IPS DF 4.7 (cell line): ENCODE measurements around the gene OLAH.
"Not testable (repeated sequence)": the region's sequence is repeated elsewhere in the genome, so short reads cannot be mapped to it uniquely, and the experiment has no call there.

Experiments
- DNase-seq: peaks from one replicate; pipeline ENCODE4 v3.0.0-alpha.2; 2013; ENCODE audit warnings: low spot score; ENCODE audit errors: extremely low read depth

The OLAH gene

DNA sequence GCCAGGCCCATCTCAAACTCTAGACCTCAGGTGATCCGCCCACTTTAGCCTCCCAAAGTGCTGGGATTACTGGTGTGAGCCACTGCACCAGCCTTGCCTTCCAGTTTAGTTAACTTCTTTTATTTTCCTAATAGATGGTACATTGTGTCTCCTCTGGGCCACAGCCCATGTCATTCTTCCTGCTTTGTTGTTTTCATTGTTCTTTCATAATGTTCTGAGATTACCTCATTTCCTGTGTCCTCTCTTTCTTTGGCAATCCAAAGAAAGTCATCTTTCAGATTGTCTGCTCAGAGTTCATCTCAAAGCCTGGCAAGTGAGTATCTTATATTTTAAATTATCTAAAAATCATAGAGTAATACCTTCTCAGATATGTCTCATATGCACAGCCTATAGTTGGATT, at the start of gene OLAH:
OLAH (plus strand) TSS at position 270 of the 400 bp plus-strand sequence. CDS start 3,346 bp downstream, outside the sequence.
- no peak for DNase-seq

DNA sequence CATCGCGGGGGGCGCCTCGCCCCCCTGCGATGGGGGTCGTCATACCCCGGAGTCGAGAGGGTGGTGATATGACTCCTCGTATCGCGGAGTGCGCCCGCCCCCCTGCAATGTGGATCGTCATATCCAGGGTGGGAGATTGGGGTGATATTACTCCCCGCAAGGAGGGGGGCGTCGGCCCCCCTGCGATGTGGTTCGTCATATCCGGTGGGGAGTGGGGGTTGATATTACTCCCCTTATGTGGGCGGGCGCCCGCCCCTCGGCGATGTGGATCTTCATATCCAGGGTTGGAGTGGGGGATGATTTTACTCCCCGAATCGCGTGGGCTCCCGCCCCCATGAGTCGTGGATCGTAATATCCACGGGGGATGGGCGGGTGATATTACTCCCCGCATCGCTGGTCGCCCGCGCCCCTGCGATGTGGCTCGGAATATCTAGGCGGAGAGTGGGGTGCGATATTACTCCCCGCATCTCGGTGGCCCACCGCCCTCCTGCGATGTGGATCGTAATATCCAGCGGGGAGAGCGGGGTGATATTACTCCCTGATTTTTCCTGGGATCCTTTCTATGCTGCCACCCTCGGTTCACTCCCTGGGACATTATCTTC, 47.7 kb upstream of the OLAH start:
- DNase-seq: no peak

DNA sequence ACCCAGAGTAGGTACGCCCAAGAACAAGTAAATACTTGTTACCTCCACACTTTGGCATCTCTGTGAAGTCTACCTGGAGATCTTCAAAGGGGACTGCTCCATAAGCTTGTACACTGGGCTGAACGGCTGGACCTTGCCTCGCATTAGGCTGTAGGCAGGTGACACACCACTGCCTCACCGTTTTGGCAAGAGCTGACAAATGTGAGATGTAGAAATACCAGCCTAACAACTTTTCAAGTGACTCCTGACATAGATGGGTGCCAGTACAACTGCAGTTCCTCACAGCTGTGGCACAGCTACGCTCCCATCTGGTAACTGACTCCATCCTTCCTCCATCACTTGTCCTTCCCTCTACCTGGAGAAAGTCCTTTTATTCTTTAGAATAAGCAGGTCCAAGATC, 30.2 kb upstream of the OLAH start:
- DNase-seq: not testable (repeated sequence)

DNA sequence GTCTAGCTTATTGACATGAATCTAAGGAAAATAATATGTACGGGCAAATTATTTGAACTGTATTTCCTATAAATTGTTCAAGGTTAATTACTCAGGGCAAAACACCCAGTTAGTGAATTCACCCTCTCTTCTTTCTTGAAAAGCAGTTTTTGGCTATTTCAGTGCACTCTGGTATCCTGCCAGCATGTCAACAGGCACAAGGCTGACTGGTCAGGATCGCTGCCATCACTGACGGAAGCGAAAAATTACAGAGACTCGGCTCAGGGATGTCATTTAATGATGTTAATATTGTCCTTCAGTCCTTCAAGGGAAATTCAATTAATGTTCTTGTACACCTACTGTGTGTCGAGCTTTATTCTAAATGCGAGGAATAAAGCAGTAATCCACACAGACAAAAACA, 28.3 kb upstream of the OLAH start:
- DNase-seq: no peak

DNA sequence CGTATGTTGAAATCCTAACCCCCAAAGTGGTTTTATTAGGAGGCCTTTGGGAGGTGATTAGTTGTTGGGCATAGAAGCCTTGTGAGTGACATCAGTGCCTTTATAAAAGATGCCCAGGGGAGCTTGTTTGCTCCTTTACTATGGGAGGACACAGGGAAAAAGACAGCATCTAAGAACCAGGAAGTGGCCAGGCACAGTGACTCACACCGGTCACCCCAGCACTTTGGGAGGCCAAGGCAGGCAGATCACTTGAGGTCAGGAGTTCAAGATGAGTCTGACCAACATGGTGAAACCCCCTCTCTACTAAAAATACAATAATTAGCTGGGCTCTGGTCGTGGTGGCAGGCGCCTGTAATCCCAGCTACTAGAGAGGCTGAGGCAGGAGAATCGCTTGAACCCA, 22.8 kb upstream of the OLAH start:
- DNase-seq: not testable (repeated sequence)

DNA sequence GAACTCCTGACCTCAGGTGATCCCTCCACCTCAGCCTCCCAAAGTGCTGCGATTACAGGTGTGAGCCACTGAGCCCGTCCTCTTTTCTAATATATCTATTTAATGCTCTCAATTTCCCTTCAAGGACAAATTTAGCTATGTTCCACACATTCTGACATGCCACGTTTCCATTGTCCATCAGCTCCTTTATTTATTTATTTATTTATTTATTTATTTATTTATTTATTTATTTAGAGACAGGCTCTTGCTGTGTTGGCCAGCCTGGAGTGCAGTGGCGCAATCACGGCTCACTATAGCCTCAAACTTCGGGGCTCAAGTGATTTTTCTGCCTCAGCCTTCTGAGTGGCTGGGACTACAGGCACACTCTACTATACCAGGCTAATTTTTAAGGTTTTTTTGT, 20.7 kb upstream of the OLAH start:
- DNase-seq: not testable (repeated sequence)

DNA sequence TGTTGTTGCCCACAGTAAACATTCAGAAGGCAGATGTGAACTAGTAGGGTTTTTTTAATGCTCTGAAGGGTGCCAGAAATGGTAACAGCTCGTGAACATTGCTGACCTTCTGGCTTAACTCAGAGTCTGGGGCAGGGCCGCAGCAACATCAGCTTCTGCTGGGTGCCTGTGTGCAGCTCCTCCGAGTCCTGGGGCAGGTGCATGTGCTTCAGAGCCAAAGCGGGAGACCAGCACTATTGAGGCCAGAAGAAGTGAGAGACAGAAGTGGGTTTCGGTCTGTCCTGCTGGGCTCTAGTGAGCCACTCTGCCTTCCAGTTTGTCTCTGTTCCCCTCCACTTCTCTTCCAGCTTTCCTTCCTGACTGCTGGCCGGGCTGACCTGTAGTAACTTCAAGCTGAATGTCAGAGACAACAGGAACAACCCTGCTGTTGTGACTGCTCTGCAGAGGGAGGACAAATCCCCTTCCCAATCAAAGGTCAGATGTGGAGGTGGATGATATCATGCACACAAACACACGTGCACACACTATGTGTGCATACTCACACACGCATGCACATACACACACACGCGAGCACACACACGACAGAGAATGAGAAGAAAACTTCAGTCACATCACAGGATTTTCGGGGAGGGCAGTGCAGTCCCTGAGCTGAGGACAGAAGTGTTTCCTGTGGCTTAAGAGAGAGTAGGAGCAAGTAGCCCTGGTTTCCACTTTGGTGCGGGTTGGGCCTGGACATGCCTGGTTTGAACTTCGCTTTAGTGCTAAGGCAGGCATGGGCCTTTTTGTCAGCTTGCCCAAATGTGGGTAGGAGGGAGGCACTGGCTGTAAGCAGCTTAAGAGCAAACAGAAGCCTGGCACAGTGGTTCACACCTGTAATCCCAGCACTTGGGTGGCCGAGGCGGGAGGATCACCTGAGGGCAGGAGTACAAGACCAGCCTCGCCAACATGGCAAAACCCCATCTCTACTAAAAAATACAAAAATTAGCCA, 19.4 kb upstream of the OLAH start:
- not testable (repeated sequence) for DNase-seq

DNA sequence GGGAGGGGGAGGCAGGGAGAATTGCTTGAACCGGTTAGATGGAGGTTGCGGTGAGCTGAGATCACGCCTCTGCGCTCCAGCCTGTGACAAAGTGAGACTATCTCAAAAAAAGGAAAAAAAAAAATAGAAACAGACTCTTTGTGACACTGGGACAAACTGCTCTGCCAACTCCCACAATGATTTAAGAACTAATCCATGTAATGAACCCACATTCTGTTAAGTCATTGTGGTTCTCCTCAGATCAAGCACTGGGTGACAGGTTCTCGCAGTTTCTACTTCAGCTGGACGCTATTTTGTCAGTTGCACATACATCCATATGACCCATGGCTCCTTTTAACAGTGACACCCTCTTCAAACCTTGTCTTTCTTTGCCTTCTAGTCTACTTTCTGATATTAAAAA, 18.7 kb upstream of the OLAH start:
- DNase-seq: not testable (repeated sequence)

DNA sequence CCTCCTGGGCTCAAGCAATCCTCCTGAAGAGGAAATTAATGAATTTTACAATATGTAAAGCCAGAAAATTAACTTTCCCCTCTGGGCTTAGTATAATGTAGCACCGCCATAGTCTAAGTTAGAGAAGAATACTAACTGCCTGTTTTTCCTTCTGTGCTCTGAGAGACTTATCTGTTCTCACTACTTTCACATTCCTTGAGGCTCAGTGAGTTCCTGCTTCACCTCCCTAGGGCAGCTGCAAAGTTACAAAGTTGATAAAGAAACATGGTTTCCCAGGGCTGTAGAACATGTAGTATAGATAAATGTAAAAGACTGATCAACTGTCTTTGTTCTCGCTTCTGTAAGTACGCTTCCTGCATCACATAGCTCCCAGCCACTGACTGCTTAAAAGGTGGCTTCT, 16.0 kb upstream of the OLAH start:
- no peak for DNase-seq

DNA sequence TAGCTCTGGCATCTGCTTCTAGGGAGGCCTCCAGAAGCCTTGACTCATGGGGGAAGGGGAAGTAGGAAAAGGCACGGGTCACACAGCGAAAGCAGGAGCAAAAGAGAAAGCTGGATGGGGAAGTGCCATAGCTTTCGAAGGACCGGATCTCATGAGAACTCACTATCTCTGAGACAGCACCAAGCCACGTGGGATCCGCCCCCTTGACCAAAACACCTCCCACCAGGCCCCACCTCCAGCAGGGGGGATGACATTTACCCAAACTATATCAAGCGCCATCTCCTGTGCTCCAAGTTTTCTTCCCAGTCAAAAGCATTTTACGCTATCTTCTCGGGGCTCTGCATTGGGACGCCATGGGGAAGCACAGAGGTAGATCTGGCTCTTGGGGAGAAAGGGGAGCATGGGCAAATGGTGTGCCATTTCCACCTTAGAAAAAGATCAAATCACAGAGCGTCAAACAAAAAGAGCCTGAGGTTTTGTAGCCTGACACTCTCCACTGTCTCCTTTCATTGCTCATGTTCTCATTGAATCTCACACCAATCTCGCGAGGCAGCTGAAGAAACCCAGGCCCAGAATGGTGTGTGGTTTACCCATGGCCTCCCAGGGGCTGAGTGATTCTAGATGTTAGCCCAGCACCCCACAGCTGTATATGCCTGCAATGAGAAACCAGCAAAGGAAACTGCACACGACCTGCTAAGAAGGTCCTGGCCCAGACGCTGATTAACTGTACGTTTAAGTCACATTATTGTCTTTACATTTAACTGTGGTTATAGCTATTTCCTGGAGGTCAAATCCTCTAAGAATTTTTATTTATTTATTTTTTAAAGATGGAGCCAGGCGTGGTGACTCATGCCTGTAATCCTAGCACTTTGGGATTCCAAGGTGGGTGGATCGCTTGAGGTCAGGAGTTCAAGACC, 8.1 kb upstream of the OLAH start:
- no peak for DNase-seq

DNA sequence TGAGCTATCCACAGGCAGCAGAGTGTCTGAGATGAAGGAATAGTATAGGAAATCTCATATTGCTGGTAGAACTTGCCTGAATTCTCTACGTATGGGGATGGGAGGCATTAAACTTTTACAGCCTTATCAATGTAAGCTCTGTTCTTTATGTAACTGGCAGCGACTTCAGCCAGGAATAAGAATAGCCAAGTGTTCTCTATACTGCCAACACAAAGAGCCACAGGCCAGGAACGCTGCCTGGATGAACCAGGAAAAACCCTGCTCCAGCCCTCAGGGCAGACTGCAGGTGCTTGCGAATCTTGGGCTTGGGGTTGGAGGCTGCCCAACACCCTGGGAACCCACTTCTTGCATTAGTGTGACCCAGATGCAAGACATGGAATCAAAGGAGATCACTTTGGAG, 6.1 kb upstream of the OLAH start:
- no peak for DNase-seq

DNA sequence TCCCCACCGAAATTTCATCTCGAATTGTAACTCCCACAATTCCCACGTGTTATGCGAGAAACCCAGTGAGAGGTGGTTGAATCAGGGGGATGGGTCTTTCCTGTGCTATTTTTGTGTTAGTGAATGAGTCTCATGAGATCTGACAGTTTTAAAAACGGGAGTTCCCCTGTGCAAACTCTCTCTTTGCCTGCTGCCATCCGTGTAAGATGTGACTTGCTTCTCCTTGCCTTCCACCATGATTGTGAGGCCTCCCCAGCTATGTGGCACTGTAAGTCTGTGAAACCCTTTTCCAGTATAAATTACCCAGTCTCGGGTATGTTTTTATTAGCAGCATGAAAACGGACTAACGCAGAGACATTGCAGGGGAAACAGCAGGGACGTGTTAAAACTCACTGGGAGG, 5.3 kb upstream of the OLAH start:
- DNase-seq: no peak

DNA sequence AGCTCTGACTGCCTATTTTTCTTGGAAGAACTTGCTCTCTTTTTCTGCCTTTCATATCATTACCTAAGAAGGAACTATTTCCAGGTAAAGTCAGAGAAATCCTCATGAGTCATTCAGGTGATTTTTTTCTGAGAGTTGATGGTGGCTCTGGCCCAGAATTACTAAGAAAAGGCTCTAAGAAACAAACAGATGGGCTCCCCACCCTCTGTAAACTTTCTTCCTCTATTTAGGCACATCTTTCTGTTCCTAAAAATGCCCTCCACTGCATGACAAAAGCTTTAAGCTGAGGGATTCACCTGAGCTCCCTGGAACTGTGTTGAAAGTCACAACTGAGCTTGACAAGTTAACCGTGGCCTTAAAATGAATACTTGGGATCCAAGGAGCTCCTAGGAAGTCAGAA, 1.6 kb downstream of the OLAH start:
- no peak for DNase-seq

DNA sequence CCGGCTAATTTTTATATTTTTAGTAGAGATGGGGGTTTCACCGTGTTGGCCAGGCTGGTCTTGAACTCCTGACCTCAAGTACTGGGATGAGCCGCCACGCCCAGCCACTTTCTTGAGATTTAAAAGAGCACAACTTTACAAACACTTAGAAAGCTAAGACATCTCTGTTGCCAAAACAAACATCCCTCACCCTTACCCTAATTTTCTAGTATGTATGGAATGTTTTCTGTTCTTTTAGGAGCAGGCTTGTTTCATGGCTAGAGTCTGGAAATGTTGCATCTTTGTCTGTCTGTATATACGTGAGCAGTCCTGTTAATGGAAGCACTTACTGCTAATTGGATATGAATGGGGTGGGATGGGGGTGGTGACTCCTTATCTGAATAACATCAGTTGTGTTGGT, 2.9 kb downstream of the OLAH start:
- no peak for DNase-seq

DNA sequence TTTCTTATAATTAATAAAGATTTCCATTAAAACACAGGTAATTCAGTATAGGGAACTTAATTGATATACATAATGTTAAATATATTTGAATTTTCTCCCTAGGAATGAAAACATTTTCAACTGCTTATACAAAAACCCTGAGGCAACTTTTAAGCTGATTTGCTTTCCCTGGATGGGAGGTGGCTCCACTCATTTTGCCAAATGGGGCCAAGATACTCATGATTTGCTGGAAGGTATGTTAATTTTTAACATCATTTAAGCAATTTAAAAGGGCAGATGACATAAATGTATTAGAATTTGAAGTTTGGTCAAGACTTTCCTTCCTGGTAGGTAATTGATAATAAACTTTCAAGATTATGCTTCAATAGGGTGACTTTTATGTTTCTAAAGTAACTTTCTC, 5.8 kb downstream of the OLAH start:
- DNase-seq: no peak

DNA sequence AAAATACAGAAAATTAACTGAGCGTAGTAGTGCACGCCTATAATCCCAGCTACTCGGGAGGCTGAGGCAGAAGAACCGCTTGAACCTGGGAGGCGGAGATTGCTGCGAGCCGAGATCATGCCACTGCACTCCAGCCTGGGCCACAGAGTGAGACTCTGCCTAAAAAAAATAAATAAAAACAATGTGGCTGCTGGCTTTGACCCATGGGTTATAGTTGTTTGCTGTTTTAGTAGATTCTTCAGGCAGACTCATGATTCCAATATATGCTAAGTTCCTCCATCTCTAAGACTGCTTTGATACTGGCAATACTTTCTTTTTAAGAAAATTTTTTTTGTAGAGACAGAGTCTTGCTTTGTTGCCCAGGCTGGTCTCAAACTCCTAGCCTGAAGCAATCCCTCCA, 8.4 kb downstream of the OLAH start:
- no peak for DNase-seq

DNA sequence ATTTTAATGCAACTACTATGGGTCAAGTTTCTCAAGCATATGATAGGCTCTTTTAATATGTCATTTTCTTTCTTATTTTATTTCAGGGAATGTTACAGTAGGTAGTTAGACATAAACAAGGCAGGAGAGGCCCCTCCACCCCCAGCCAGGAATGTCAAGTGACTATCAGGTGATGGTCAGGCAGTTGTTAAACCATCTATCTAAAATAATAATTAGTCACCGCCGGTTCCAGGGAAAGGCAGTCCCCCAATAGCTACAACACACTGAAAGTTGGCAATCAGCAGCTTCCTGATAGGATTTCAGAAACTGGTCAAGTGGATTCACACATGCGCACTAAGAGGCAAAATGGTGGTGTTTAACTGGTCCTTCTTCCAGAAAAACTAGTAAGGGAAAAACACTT, 9.3 kb downstream of the OLAH start:
- DNase-seq: no peak

DNA sequence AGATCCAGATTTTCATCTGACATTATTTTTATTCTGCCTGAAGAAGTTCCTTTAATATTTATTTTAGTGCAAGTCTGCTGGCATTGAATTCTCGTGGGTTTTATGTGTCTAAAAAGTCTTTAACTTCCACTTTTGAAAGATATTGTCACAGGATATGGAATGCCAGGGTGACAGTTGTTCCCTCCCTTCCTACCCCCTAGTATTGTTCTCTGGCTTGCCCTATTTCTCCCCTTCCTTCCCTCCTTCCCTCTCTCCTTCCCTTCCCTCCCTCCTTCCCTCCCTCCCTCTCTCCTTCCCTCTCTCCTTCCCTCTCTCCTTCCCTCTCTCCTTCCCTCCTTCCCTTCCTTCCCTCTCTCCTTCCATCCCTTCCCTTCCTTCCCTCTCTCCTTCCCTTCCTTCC, 14.9 kb downstream of the OLAH start:
- no peak for DNase-seq

DNA sequence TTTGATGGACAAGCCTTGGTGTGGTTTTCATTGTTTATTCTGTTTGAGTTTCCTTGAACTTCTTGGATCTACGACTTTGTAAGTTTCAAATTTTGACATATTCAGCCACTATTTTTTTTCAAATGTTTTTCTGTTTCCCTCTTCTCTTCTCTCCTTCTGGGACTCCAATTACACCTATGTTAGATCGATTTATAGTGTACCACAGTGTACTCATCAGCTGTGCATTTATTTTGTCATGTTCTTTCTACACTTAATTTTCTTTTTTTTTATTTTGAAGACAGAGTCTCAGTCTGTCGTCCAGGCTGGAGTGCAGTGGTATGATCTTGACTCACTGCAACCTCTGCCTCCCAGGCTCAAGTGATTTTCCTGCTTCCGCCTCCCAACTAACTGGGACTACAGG, 16.2 kb downstream of the OLAH start:
- no peak for DNase-seq

DNA sequence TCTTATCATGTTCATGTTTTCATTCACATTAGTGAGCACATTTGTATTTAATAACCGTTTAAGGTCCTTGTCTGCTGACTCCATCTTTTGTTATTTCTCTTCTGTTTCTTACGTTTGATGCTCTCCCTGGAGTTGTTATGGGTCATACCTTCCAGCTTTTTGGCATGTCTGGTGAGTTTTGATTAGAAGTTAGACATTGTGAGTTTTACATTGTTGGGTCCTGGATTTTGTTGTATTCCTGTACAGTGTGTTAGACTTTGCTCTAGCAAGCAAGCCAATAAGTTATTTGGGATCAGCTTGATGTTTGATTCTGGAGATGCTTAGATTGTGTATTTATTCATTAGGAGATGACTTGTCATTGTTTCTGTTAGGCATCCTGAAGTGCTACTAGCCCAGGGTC, 16.9 kb downstream of the OLAH start:
- DNase-seq: no peak

DNA sequence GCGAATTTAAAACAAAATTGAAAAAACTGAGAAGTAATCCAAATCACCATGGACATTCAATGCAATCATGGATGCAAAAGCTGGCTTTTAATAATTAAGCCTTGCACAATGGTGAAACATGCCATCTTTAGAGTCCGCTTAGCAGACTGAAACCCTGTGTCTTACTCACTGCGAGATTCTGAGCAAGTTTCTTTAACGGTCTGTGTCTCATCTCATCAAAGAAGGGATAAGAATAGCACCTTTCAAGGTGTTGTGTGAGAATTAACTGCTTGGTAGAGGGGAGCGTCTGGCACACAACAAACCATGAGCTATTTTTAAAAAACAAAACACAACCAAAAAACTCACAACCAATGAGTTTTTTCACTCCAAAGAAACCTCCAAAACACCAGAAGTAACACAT, 23.4 kb downstream of the OLAH start:
- no peak for DNase-seq

DNA sequence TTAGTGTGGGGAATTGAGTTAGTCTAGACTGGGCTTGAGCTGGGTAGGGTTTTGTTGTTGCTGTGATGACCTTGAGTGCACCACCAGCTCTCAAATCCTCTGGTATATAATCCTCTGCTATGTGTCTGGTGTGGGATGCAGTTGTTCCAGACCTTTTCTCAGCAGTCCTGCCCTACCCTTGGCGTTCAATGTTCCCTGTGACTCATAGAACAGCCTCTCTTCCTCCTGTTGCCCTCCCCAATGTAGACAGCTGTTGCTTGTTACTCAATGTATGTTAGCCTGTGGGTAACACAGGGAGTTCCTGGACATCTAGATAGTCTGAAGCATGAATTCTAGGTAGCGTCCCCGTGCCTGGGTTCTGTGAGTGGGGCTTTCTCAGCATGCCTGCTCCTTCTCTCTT, 25.1 kb downstream of the OLAH start:
- no peak for DNase-seq
